ENCODE measurements around the gene FAM32A. TPM values are rescaled to one million over a fixed set of nuclear protein-coding genes. Genes with fewer than 3 reads are reported as not detected.
A peak's percentile ranks its signal among the peaks of the same experiment; 100 is the strongest.

Gene FAM32A
- total and polyA plus RNA-seq, 10 of the 15 experiments (the other 5 are each of a cell fraction or from before 2014, with no cell fraction given) = 33.3 to 116 (median 71.9) TPM

DNA sequence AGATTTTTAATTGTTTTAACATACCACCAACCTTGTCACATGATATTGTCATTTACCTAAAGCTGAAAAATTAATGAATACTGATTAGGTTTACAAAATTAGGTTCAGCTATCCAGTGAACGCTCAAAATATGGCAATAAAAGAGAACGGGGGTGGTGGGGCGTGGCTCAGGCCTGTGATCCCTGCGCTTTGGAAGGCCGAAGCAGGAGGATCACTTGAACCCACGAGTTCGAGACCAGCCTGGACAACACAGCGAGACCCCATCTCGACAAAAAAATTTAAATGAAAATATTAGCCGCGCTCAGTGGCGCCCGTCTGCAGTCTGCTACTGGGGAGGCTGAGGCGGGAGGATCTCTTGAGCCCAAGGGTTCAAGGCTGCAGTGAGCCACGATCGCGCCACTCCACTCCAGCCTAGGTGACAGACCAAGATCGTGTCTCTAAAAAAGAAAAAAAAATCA, 516 bp upstream of the FAM32A start:
- ChIA-PET RAD21 (ENCODE audit: unreplicated experiment) (interaction anchor here (0.6 to 3.9 kb wide), 20 partner anchors 10 to 766 kb away, joined by 3 to 33 read pairs (median 5); partner anchors contain the start of genes AKAP8L, AP1M1, HSH2D and TPM4), CTCF (interaction anchor here (0.7 to 5.1 kb wide), 26 partner anchors 8 to 238 kb away, joined by 3 to 61 read pairs (median 5); partner anchors contain the start of genes AP1M1, HSH2D and TPM4), POLR2A (interaction anchor here (0.6 to 2.0 kb wide), 10 partner anchors 8 to 143 kb away, joined by 3 to 12 read pairs (median 6); partner anchors contain the start of genes AP1M1, HSH2D and TPM4), SMC1A (ENCODE audit: uncharacterized antibody, unreplicated experiment) (interaction anchor here (0.6 to 3.3 kb wide), 24 partner anchors 9 to 558 kb away, joined by 3 to 34 read pairs (median 4); partner anchors contain the start of genes AP1M1, HSH2D and TPM4)
- TF ChIP-seq POLR2A (IDR thresholded peaks at IDR 0.05; ENCODE audit: low read depth, low read length) (no peak), SMARCA5 (IDR thresholded peaks at IDR 0.05) (0 out of 2 replicates have a peak, but pooled peaks have one; percentile 33), ESRRA (IDR thresholded peaks at IDR 0.05; ENCODE audit: low read length) (0 out of 2 replicates have a peak, but pooled peaks have one; percentile 26)
- TF ChIP-seq, protein P1, sequence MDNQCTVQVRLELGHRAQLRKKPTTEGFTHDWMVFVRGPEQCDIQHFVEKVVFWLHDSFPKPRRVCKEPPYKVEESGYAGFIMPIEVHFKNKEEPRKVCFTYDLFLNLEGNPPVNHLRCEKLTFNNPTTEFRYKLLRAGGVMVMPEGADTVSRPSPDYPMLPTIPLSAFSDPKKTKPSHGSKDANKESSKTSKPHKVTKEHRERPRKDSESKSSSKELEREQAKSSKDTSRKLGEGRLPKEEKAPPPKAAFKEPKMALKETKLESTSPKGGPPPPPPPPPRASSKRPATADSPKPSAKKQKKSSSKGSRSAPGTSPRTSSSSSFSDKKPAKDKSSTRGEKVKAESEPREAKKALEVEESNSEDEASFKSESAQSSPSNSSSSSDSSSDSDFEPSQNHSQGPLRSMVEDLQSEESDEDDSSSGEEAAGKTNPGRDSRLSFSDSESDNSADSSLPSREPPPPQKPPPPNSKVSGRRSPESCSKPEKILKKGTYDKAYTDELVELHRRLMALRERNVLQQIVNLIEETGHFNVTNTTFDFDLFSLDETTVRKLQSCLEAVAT (IDR thresholded peaks at IDR 0.05) = peak; percentile 84
- H4K20me1 ChIP-seq (ENCODE audit: control insufficient read depth, insufficient read depth) = no peaks in the 10 kb centered on the region
- H3K4me1 ChIP-seq (ENCODE audit: control insufficient read depth, insufficient read depth, low read length) = peaks cover 2% of the 10 kb centered on the region; the same call in 1 of the 2 replicates
- no peaks in the 10 kb centered on the region for H3K27me3 ChIP-seq (replicated peaks in 1 of 2; ENCODE audit: control insufficient read depth in 2 of 2, insufficient read depth in 2 of 2, low read length in 1 of 2)
- H2AFZ ChIP-seq (ENCODE audit: control insufficient read depth, low read depth, low read length) = peak overlapping the region; percentile 84
- in situ Hi-C loops (cut with MboI) = loop anchor here (5.0 kb wide), 3 partner anchors 117 to 557 kb away; no protein-coding TSS in a partner anchor
- H3K79me2 ChIP-seq (ENCODE audit: control insufficient read depth, insufficient read depth, low read length) = peaks cover 16% of the 10 kb centered on the region
- H3K9me3 ChIP-seq (replicated peaks; ENCODE audit: control insufficient read depth, insufficient read depth, low read length) = no peaks in the 10 kb centered on the region
- BruUV-seq (replicated peaks) = TSS peak; percentile 78
- FAIRE-seq (no peak), DNase-seq (ENCODE audit: low read depth, low spot score) (no peak), ATAC-seq (no peak; the same call in 2 of the 3 replicates)
- H3K27ac ChIP-seq (ENCODE audit: control insufficient read depth, insufficient read depth) = no peak overlapping the region
- peak overlapping the region; percentile 50 for H3K4me2 ChIP-seq (ENCODE audit: control insufficient read depth, insufficient read depth)
- H3K9ac ChIP-seq (ENCODE audit: control insufficient read depth, insufficient read depth, low read length) = no peak overlapping the region; the same call in 1 of the 2 replicates
- intact Hi-C loops (cut with micrococcal nuclease; ENCODE audit: unreplicated experiment) = no loop called here
- H3K4me3 ChIP-seq = peak overlapping the region; percentile 60
- H3K36me3 ChIP-seq (ENCODE audit: control insufficient read depth in 2 of 2, insufficient read depth in 2 of 2, low read length in 1 of 2) = peaks cover 2 to 3% of the 10 kb centered on the region in 2 experiments
- 63% methylated on average over 18 of the region's 18 CpGs for WGBS (ENCODE audit: insufficient coverage, insufficient replicate concordance, low lambda C conversion rate, missing lambda C conversion rate)
